H1 (cell line): ENCODE results near the gene ADAD1. TPM values are rescaled to one million over a fixed set of nuclear protein-coding genes. Genes with fewer than 3 reads are reported as not detected.

Experiments used
- CTCF ChIA-PET: fragments of 300-600 bp; sonication (Branson Sonifier 250); formaldehyde crosslinking; loops from one replicate; lab custom pipeline; 2021; ENCODE audit not compliant: partially characterized antibody; lab: Charles Lee
- POLR2A ChIA-PET: fragments of 300-600 bp; sonication (Branson Sonifier 250); formaldehyde crosslinking; loops from one replicate; lab custom pipeline; 2021; ENCODE audit warnings: inconsistent platforms; ENCODE audit not compliant: partially characterized antibody; lab: Charles Lee
- DNase-seq, 2 experiments: peaks; one replicate each; pipeline versions ENCODE4 v3.0.0 to v3.0.0-alpha.2; 2010 to 2022; ENCODE audit warnings: low spot score in 2 of 2, low read depth in 1 of 2, mixed read lengths in 1 of 2
- FAIRE-seq: peaks from 2 replicates; lab custom pipeline; 2011; peaks lifted over from hg19 to GRCh38; lab: Jason Lieb, UNC
- H2AFZ ChIP-seq: 2 replicates; pipeline ENCODE4 v1.8.1; 2012; ENCODE audit warnings: low read length, inconsistent platforms
- H2AK5ac ChIP-seq: 2 replicates; pipeline ENCODE4 v1.6.1; 2013; ENCODE audit warnings: low read depth, low read length
- H2BK120ac ChIP-seq: replicated peaks from 2 replicates; pipeline ENCODE3; 2013; ENCODE audit warnings: low read depth, low read length, inconsistent platforms
- H2BK12ac ChIP-seq: 2 replicates; pipeline ENCODE4 v1.6.1; 2013; ENCODE audit warnings: low read depth, low read length
- H2BK15ac ChIP-seq: 2 replicates; pipeline ENCODE4 v1.6.1; 2013; ENCODE audit warnings: low read length
- H2BK20ac ChIP-seq: 2 replicates; pipeline ENCODE4 v1.6.1; 2013; ENCODE audit warnings: low read length
- H2BK5ac ChIP-seq: 2 replicates; pipeline ENCODE4 v1.6.1; 2013; ENCODE audit warnings: low read depth, low read length
- H3K14ac ChIP-seq: 2 replicates; pipeline ENCODE4 v1.6.1; 2013; ENCODE audit warnings: inconsistent platforms; ENCODE audit not compliant: insufficient read length
- H3K18ac ChIP-seq: 2 replicates; pipeline ENCODE4 v1.6.1; 2013; ENCODE audit warnings: low read length; ENCODE audit errors: extremely low read depth
- H3K23ac ChIP-seq: 2 replicates; pipeline ENCODE4 v1.6.1; 2013; ENCODE audit warnings: inconsistent platforms; ENCODE audit not compliant: insufficient read length
- H3K23me2 ChIP-seq: 2 replicates; pipeline ENCODE4 v1.6.1; 2013; ENCODE audit warnings: low read depth, low read length
- H3K27ac ChIP-seq: 2 replicates; pipeline ENCODE4 v1.6.1; 2011; ENCODE audit warnings: low read depth, low read length, inconsistent platforms
- H3K27me3 ChIP-seq, 4 experiments: replicated peaks in 1 of 4; 1 replicate in 1 of 4; 2 replicates in 3 of 4; pipeline versions ENCODE4 v1.6.1 to v1.8.1; 2011 to 2013; ENCODE audit warnings: low read length in 3 of 4, mild to moderate bottlenecking in 3 of 4, inconsistent platforms in 2 of 4, mixed read lengths in 2 of 4, moderate library complexity in 1 of 4; ENCODE audit not compliant: control insufficient read depth in 3 of 4, insufficient read depth in 3 of 4; ENCODE audit errors: extremely low read depth in 1 of 4
- H3K36me3 ChIP-seq, 4 experiments: 2 replicates each; pipeline versions ENCODE4 v1.6.1 to v1.8.1; 2011 to 2013; ENCODE audit warnings: mild to moderate bottlenecking in 4 of 4, low read length in 3 of 4, moderate library complexity in 2 of 4, control low read depth in 1 of 4, inconsistent platforms in 1 of 4; ENCODE audit not compliant: insufficient read depth in 4 of 4, control insufficient read depth in 2 of 4
- H3K4ac ChIP-seq: replicated peaks from 2 replicates; pipeline ENCODE3; 2013; ENCODE audit warnings: low read length, low read depth, mixed read lengths, inconsistent platforms; ENCODE audit not compliant: insufficient read length
- H3K4me1 ChIP-seq, 4 experiments: replicated peaks in 1 of 4; 1 replicate in 1 of 4; 2 replicates in 3 of 4; pipeline versions ENCODE4 v1.6.1 to v1.8.1; 2011 to 2013; ENCODE audit warnings: low read length in 3 of 4, inconsistent platforms in 2 of 4, mixed read lengths in 1 of 4; ENCODE audit not compliant: insufficient read depth in 4 of 4, control insufficient read depth in 3 of 4
- H3K4me2 ChIP-seq, 2 experiments: 2 replicates each; pipeline versions ENCODE4 v1.6.1 to v1.8.1; 2011 to 2013; ENCODE audit warnings: low read depth in 2 of 2, low read length in 2 of 2, control low read depth in 1 of 2, inconsistent platforms in 1 of 2, mild to moderate bottlenecking in 1 of 2; ENCODE audit not compliant: insufficient read depth in 1 of 2
- H3K4me3 ChIP-seq, 4 experiments: fragments of 200-600, 300-600 bp in 1 of 4; sonication (generic), shearing (Covaris generic), sonication (Bioruptor Twin) in 1 of 4; 2 replicates each; pipeline versions ENCODE4 v1.5.1 to v1.8.1; 2011 to 2016; ENCODE audit warnings: low read length in 4 of 4, low read depth in 3 of 4, control low read depth in 2 of 4, inconsistent platforms in 2 of 4, mild to moderate bottlenecking in 2 of 4, mixed read lengths in 1 of 4, moderate library complexity in 1 of 4; ENCODE audit not compliant: insufficient read depth in 2 of 4; ENCODE audit errors: extremely low read depth in 1 of 4
- H3K56ac ChIP-seq: replicated peaks from 2 replicates; pipeline ENCODE3; 2013; ENCODE audit warnings: low read depth, mild to moderate bottlenecking, mixed read lengths, low read length, inconsistent platforms; ENCODE audit not compliant: insufficient read length
- H3K79me1 ChIP-seq: 2 replicates; pipeline ENCODE4 v1.6.1; 2013; ENCODE audit warnings: low read depth, low read length, control low read depth
- H3K79me2 ChIP-seq, 2 experiments: 2 replicates each; pipeline versions ENCODE4 v1.6.1 to v1.8.1; 2012 to 2013; ENCODE audit warnings: low read length in 2 of 2, mild to moderate bottlenecking in 2 of 2, inconsistent platforms in 1 of 2; ENCODE audit not compliant: insufficient read depth in 2 of 2, control insufficient read depth in 1 of 2
- H3K9ac ChIP-seq, 4 experiments: replicated peaks in 1 of 4; 1 replicate in 1 of 4; 2 replicates in 3 of 4; pipeline versions ENCODE4 v1.6.1 to v1.8.1; 2011 to 2013; ENCODE audit warnings: low read depth in 3 of 4, low read length in 3 of 4, control low read depth in 2 of 4, mild to moderate bottlenecking in 2 of 4, moderate library complexity in 2 of 4, inconsistent platforms in 1 of 4; ENCODE audit errors: extremely low read depth in 1 of 4
- H3K9me3 ChIP-seq, 2 experiments: 2 replicates each; pipeline versions ENCODE4 v1.6.1 to v1.8.1; 2012 to 2013; ENCODE audit warnings: mild to moderate bottlenecking in 2 of 2, moderate library complexity in 2 of 2, control low read depth in 1 of 2, inconsistent platforms in 1 of 2, low read depth in 1 of 2, low read length in 1 of 2, mixed read lengths in 1 of 2; ENCODE audit not compliant: insufficient read depth in 2 of 2
- H4K20me1 ChIP-seq, 2 experiments: replicated peaks in 1 of 2; 2 replicates each; pipeline versions ENCODE3 to v1.8.1; 2011 to 2013; ENCODE audit warnings: inconsistent platforms in 2 of 2, low read length in 2 of 2, mild to moderate bottlenecking in 1 of 2; ENCODE audit not compliant: insufficient read depth in 2 of 2, control insufficient read depth in 1 of 2
- H4K5ac ChIP-seq: 2 replicates; pipeline ENCODE4 v1.6.1; 2013; ENCODE audit warnings: low read length, low read depth, mixed read lengths, inconsistent platforms; ENCODE audit not compliant: insufficient read length
- H4K8ac ChIP-seq: 2 replicates; pipeline ENCODE4 v1.8.0; 2013; ENCODE audit warnings: mild to moderate bottlenecking, moderate library complexity, low read length, inconsistent platforms; ENCODE audit not compliant: insufficient read depth; ENCODE audit errors: extremely low read depth
- H4K91ac ChIP-seq: replicated peaks from 2 replicates; pipeline ENCODE3; 2013; ENCODE audit warnings: low read length, mixed read lengths, inconsistent platforms; ENCODE audit not compliant: insufficient read length
- EP300 ChIP-seq, 2 experiments: IDR thresholded peaks; 1 replicate in 1 of 2; 2 replicates in 1 of 2; pipeline ENCODE4 v1.6.1; 2011 to 2012; ENCODE audit warnings: low read depth in 2 of 2, low read length in 2 of 2, mild to moderate bottlenecking in 2 of 2, borderline replicate concordance in 1 of 2, inconsistent platforms in 1 of 2, moderate library complexity in 1 of 2
- GTF2F1 ChIP-seq: IDR thresholded peaks from 2 replicates; pipeline ENCODE4 v1.6.1; 2012; ENCODE audit warnings: low read depth, low read length, improper control_type of control experiment, borderline replicate concordance
- SP4 ChIP-seq: IDR thresholded peaks from 2 replicates; pipeline ENCODE4 v1.6.1; 2012; ENCODE audit warnings: low read length, inconsistent platforms
- polyA plus RNA-seq, 7 experiments: library from polyadenylated mRNA; depleted of rRNA in 3 of 7; stranded (reverse) in 5 of 7; unstranded in 2 of 7; fragments of >200 nt in 5 of 7; fragments of 200-250 nt in 2 of 7; gene quantifications; 1 replicate in 5 of 7; 2 replicates in 1 of 7; 4 replicates in 1 of 7; pipeline versions ENCODE4 v1.2.1 to v1.2.3, GENCODE V29; 2011 to 2013; ENCODE audit warnings: missing spikeins in 2 of 7, mixed read lengths in 2 of 7
- total RNA-seq: library from RNA; stranded (reverse); fragmentation: NEBNext Ultra II Directional; extraction: Animal tissue kit (Norgen Biotek cat#: 25700); gene quantifications from 2 replicates; pipeline ENCODE4 v1.2.1, GENCODE V29; 2021
- TF ChIP-seq, protein P1 (sequence below): IDR thresholded peaks from 2 replicates; pipeline ENCODE4 v1.6.1; 2011; ENCODE audit warnings: low read length, improper control_type of control experiment

ADAD1 gene
- total and polyA plus RNA-seq, 2 of the 8 experiments (the other 6 are each of a cell fraction or from before 2014, with no cell fraction given) = not detected

DNA sequence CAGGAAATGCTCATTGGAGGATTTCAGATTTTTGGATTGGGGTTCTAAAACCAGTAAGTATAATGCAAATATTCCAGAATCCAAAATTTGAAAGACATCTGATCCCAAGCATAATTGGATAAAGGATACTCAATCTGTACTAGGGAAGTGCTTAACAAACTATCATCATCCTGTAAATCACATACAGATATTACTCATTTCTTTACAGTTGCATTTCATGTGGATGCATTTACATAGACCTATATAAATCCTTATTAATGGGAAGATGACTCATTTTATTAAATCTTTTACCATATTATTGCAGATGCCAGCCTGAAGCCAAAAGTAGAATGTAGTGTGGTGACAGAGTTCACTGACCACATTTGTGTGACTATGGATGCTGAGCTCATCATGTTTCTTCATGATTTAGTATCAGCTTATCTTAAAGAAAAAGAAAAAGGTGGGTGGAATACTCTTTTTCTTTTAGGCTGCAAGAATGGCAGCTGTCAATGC is 22.4 kb upstream of the ADAD1 start:
- Histone ChIP-seq H3K27ac (no peak overlapping the region), H2AFZ (no peak overlapping the region), H3K4me2 (no peak overlapping the region), H2AK5ac (no peak overlapping the region), H3K23ac (no peak overlapping the region), H3K9me3 (no peaks in the 10 kb centered on the region), H3K4ac (no peak overlapping the region), H3K14ac (no peak overlapping the region), H3K27me3 (no peaks in the 10 kb centered on the region), H2BK20ac (no peak overlapping the region), H4K5ac (no peak overlapping the region), H3K79me1 (no peaks in the 10 kb centered on the region), H3K4me1 (no peaks in the 10 kb centered on the region), H2BK5ac (no peak overlapping the region), H4K8ac (no peak overlapping the region), H3K9ac (no peak overlapping the region), H3K79me2 (no peaks in the 10 kb centered on the region), H4K20me1 (no peaks in the 10 kb centered on the region), H3K23me2 (no peaks in the 10 kb centered on the region), H3K4me3 (no peak overlapping the region), H3K18ac (no peak overlapping the region), H4K91ac (no peak overlapping the region), H2BK120ac (no peak overlapping the region), H2BK12ac (no peak overlapping the region), H3K36me3 (peaks cover 0 to 32% (median 4%) of the 10 kb centered on the region in 4 experiments; a peak in 4 of 8 replicates), H2BK15ac (no peak overlapping the region), H3K56ac (no peak overlapping the region)
- TF ChIP-seq EP300 (IDR thresholded peaks at IDR 0.05; ENCODE audit: borderline replicate concordance in 1 of 2, low read depth in 2 of 2, low read length in 2 of 2) (no peak), SP4 (no peak), GTF2F1 (no peak)
- TF ChIP-seq, protein P1, sequence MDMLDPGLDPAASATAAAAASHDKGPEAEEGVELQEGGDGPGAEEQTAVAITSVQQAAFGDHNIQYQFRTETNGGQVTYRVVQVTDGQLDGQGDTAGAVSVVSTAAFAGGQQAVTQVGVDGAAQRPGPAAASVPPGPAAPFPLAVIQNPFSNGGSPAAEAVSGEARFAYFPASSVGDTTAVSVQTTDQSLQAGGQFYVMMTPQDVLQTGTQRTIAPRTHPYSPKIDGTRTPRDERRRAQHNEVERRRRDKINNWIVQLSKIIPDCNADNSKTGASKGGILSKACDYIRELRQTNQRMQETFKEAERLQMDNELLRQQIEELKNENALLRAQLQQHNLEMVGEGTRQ = no peak
- FAIRE-seq (no peak), DNase-seq (no peak)
- POLR2A ChIA-PET = no interaction called here
- CTCF ChIA-PET = interaction anchor here (1.3 to 2.2 kb wide), 2 partner anchors 19 to 222 kb away, joined by 3 to 12 read pairs; no protein-coding TSS in a partner anchor
